SIG-M5 treated with dmso at 0.1 percent for 504 hours (cell line): ENCODE results near the gene SLC7A1.

ENCODE experiments used
- DNase-seq: peaks from one replicate; lab custom pipeline; 2025; ENCODE audit not compliant: unreplicated experiment; lab: John Stamatoyannopoulos, UW

The SLC7A1 gene

GRCh38 chr13:29532821-29533220 is 62.7 kb downstream of the SLC7A1 start:
- DNase-seq = no peak

- no peak for DNase-seq
Measured at GRCh38 chr13:29532116-29532515, 63.4 kb downstream of the SLC7A1 start.

- DNase-seq = no peak
Measured at GRCh38 chr13:29530901-29531300, 64.6 kb downstream of the SLC7A1 start.

GRCh38 chr13:29529754-29530153 is 65.7 kb downstream of the SLC7A1 start:
- no peak for DNase-seq

- no peak for DNase-seq
Measured at GRCh38 chr13:29527916-29528315, 67.6 kb downstream of the SLC7A1 start.

- DNase-seq = no peak
Measured at GRCh38 chr13:29527511-29527910, 68.0 kb downstream of the SLC7A1 start.

- DNase-seq = no peak
Measured at GRCh38 chr13:29526741-29527140, 68.7 kb downstream of the SLC7A1 start.

GRCh38 chr13:29525757-29526156 is 69.7 kb downstream of the SLC7A1 start:
- DNase-seq = no peak

- no peak for DNase-seq
Measured at GRCh38 chr13:29524641-29525040, 70.8 kb downstream of the SLC7A1 start.

GRCh38 chr13:29524176-29524575 is 71.3 kb downstream of the SLC7A1 start:
- DNase-seq = no peak

- no peak for DNase-seq
Measured at GRCh38 chr13:29523199-29523961, 72.1 kb downstream of the SLC7A1 start.

GRCh38 chr13:29522044-29522685 is 73.3 kb downstream of the SLC7A1 start:
- no peak for DNase-seq

- no peak for DNase-seq
Measured at GRCh38 chr13:29521336-29521735, 74.2 kb downstream of the SLC7A1 start.

GRCh38 chr13:29520671-29521070 is 74.8 kb downstream of the SLC7A1 start:
- DNase-seq = no peak

GRCh38 chr13:29519921-29520320 is 75.6 kb downstream of the SLC7A1 start:
- no peak for DNase-seq

GRCh38 chr13:29516880-29517279 is 78.6 kb downstream of the SLC7A1 start:
- no peak for DNase-seq

- no peak for DNase-seq
Measured at GRCh38 chr13:29516012-29516411, 79.5 kb downstream of the SLC7A1 start.

- DNase-seq = no peak
Measured at GRCh38 chr13:29515372-29515771, 80.1 kb downstream of the SLC7A1 start.

GRCh38 chr13:29514720-29515310 is 80.7 kb downstream of the SLC7A1 start:
- DNase-seq = no peak

GRCh38 chr13:29513981-29514719 is 81.3 kb downstream of the SLC7A1 start:
- DNase-seq = no peak
